GM12878 (cell line): ENCODE results near the gene S100A6.

ENCODE experiments used
- BCL11A ChIP-seq: IDR thresholded peaks from 2 replicates; pipeline ENCODE4 v1.6.1; 2011; ENCODE audit warnings: low read depth, low read length
- CHD4 ChIP-seq: fragments of 200-600 bp; sonication (generic); IDR thresholded peaks from 2 replicates; pipeline ENCODE4 v1.6.1; 2016; ENCODE audit warnings: mild to moderate bottlenecking
- EP300 ChIP-seq, 2 experiments: fragments of 150-350 bp in 1 of 2; IDR thresholded peaks; 2 replicates each; pipeline ENCODE4 v1.6.1; 2011 to 2012; ENCODE audit warnings: low read depth in 2 of 2, low read length in 2 of 2, borderline replicate concordance in 1 of 2, improper control_type of control experiment in 1 of 2, inconsistent platforms in 1 of 2; ENCODE audit not compliant: control insufficient read depth in 1 of 2
- EZH2 ChIP-seq: IDR thresholded peaks from 2 replicates; pipeline ENCODE4 v1.6.1; 2012; ENCODE audit warnings: low read depth, mild to moderate bottlenecking, control low read depth, inconsistent platforms, low read length, borderline replicate concordance; ENCODE audit not compliant: control insufficient read depth
- NFXL1 ChIP-seq: fragments of 450-650 bp; IDR thresholded peaks from 2 replicates; pipeline ENCODE4 v1.6.1; 2017; ENCODE audit warnings: antibody characterized with exemption, mild to moderate bottlenecking, borderline replicate concordance
- POLR2A ChIP-seq: IDR thresholded peaks from 2 replicates; pipeline ENCODE4 v1.6.1; 2011; ENCODE audit warnings: low read depth, mild to moderate bottlenecking, low read length
- POLR2AphosphoS2 ChIP-seq: IDR thresholded peaks from 2 replicates; pipeline ENCODE4 v1.6.1; 2011; ENCODE audit warnings: low read depth, mild to moderate bottlenecking, low read length, improper control_type of control experiment, moderate library complexity
- RAD21 ChIP-seq: IDR thresholded peaks from 2 replicates; pipeline ENCODE4 v1.6.1; 2011; ENCODE audit warnings: mild to moderate bottlenecking, low read depth, low read length, moderate library complexity; ENCODE audit not compliant: insufficient read depth
- ZSCAN29 ChIP-seq: fragments of 450-650 bp; IDR thresholded peaks from 2 replicates; pipeline ENCODE4 v1.6.1; 2017; ENCODE audit warnings: mild to moderate bottlenecking, moderate library complexity
- ZZZ3 ChIP-seq: IDR thresholded peaks from 2 replicates; pipeline ENCODE4 v1.6.1; 2011; ENCODE audit warnings: low read depth; ENCODE audit not compliant: control insufficient read depth, insufficient read length
- TF ChIP-seq, protein P1 (sequence below): fragments of 450-650 bp; IDR thresholded peaks from 2 replicates; pipeline ENCODE4 v1.6.1; 2017; ENCODE audit warnings: mild to moderate bottlenecking
- TF ChIP-seq, protein P2 (sequence below): IDR thresholded peaks from 2 replicates; pipeline ENCODE4 v1.6.1; 2012; ENCODE audit warnings: low read length, inconsistent platforms
- TF ChIP-seq, protein P3 (sequence below): IDR thresholded peaks from 2 replicates; pipeline ENCODE4 v1.6.1; 2012; ENCODE audit warnings: low read depth, low read length, improper control_type of control experiment

DNA sequence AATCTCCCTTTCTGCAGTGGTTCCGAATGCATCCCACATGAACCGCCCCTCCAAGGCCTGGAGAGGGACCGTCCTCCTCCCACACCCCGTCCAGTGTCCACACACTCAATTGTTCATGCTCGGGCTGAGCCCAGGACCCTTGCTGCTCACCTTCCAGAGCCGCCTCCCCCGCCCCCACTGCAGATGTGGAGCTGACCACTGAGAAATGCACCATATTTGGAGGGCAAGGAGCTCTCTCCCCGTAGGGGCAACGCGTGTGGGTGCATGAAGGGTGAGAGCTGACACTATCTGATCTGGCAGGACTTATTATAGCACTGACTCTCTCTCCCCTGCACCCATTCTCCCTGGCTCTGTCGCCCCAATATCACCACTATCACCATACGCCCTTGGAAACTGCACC is 17.3 kb upstream of the S100A6 start:
- TF ChIP-seq ZZZ3 (no peak), POLR2A (no peak), RAD21 (no peak), EZH2 (no peak), NFXL1 (no peak), ZSCAN29 (no peak), BCL11A (no peak), EP300 (IDR thresholded peaks at IDR 0.05; ENCODE audit: borderline replicate concordance in 1 of 2, control insufficient read depth in 1 of 2, low read depth in 2 of 2, low read length in 2 of 2) (no peak), CHD4 (no peak), POLR2AphosphoS2 (no peak)
- TF ChIP-seq, protein P1, sequence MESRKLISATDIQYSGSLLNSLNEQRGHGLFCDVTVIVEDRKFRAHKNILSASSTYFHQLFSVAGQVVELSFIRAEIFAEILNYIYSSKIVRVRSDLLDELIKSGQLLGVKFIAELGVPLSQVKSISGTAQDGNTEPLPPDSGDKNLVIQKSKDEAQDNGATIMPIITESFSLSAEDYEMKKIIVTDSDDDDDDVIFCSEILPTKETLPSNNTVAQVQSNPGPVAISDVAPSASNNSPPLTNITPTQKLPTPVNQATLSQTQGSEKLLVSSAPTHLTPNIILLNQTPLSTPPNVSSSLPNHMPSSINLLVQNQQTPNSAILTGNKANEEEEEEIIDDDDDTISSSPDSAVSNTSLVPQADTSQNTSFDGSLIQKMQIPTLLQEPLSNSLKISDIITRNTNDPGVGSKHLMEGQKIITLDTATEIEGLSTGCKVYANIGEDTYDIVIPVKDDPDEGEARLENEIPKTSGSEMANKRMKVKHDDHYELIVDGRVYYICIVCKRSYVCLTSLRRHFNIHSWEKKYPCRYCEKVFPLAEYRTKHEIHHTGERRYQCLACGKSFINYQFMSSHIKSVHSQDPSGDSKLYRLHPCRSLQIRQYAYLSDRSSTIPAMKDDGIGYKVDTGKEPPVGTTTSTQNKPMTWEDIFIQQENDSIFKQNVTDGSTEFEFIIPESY, result no peak
- TF ChIP-seq, protein P2, sequence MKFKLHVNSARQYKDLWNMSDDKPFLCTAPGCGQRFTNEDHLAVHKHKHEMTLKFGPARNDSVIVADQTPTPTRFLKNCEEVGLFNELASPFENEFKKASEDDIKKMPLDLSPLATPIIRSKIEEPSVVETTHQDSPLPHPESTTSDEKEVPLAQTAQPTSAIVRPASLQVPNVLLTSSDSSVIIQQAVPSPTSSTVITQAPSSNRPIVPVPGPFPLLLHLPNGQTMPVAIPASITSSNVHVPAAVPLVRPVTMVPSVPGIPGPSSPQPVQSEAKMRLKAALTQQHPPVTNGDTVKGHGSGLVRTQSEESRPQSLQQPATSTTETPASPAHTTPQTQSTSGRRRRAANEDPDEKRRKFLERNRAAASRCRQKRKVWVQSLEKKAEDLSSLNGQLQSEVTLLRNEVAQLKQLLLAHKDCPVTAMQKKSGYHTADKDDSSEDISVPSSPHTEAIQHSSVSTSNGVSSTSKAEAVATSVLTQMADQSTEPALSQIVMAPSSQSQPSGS, result no peak
- TF ChIP-seq, protein P3, sequence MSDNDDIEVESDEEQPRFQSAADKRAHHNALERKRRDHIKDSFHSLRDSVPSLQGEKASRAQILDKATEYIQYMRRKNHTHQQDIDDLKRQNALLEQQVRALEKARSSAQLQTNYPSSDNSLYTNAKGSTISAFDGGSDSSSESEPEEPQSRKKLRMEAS, result no peak
